CD14-positive monocyte (primary cell): Measurements from ENCODE around the gene DPH1. TPM values are rescaled to one million over a fixed set of nuclear protein-coding genes. Genes with fewer than 3 reads are reported as not detected.

Source experiments
- DNase-seq, 3 donors: peaks; one replicate each; pipeline ENCODE4 v3.0.0-alpha.2; 2011 to 2022
- H2AFZ ChIP-seq: 2 replicates; pipeline ENCODE4 v1.6.0; 2012; ENCODE audit warnings: mild to moderate bottlenecking, low read depth, low read length, inconsistent platforms; ENCODE audit not compliant: insufficient read depth, poor library complexity, severe bottlenecking
- H3K27ac ChIP-seq, 2 donors: 1 replicate in 1 of 2; 2 replicates in 1 of 2; pipeline ENCODE4 v1.5.1; 2012 to 2013; ENCODE audit warnings: low read length in 2 of 2, control low read depth in 1 of 2, inconsistent platforms in 1 of 2, low read depth in 1 of 2, mild to moderate bottlenecking in 1 of 2
- H3K27me3 ChIP-seq, 2 donors: one replicate each; pipeline versions ENCODE4 v1.6.0 to v1.6.1; 2011 to 2013; ENCODE audit warnings: low read length in 2 of 2; ENCODE audit not compliant: control insufficient read depth in 2 of 2, insufficient read depth in 2 of 2
- H3K36me3 ChIP-seq, 2 donors: replicated peaks in 1 of 2; 1 replicate in 1 of 2; 2 replicates in 1 of 2; pipeline versions ENCODE4 v1.5.1 to v1.6.1; 2012 to 2013; ENCODE audit warnings: low read length in 2 of 2, control low read depth in 1 of 2, inconsistent platforms in 1 of 2, mild to moderate bottlenecking in 1 of 2; ENCODE audit not compliant: insufficient read depth in 2 of 2, control insufficient read depth in 1 of 2
- H3K4me1 ChIP-seq, 2 donors: 1 replicate in 1 of 2; 2 replicates in 1 of 2; pipeline versions ENCODE4 v1.5.1 to v1.6.1; 2012 to 2013; ENCODE audit warnings: low read length in 2 of 2, control low read depth in 1 of 2, inconsistent platforms in 1 of 2, mild to moderate bottlenecking in 1 of 2, moderate library complexity in 1 of 2; ENCODE audit not compliant: insufficient read depth in 2 of 2, control insufficient read depth in 1 of 2
- H3K4me2 ChIP-seq: replicated peaks from 2 replicates; pipeline ENCODE3; 2012; ENCODE audit warnings: low read length, moderate library complexity, mild to moderate bottlenecking; ENCODE audit not compliant: poor library complexity, severe bottlenecking; ENCODE audit errors: extremely low read depth
- H3K4me3 ChIP-seq, 3 experiments: fragments of 200-600 bp in 1 of 3; sonication (generic) in 1 of 3; replicated peaks in 1 of 3; 1 replicate in 2 of 3; 2 replicates in 1 of 3; pipeline ENCODE4 v1.5.1; 2011 to 2013; ENCODE audit warnings: low read length in 3 of 3, mild to moderate bottlenecking in 3 of 3, control low read depth in 2 of 3, low read depth in 2 of 3, inconsistent platforms in 1 of 3, moderate library complexity in 1 of 3
- H3K79me2 ChIP-seq: 2 replicates; pipeline ENCODE4 v1.6.0; 2012; ENCODE audit warnings: mild to moderate bottlenecking, control low read depth, inconsistent platforms, low read length, moderate library complexity; ENCODE audit not compliant: insufficient read depth
- H3K9ac ChIP-seq: 2 replicates; pipeline ENCODE4 v1.6.0; 2017; ENCODE audit warnings: low read length, mild to moderate bottlenecking; ENCODE audit not compliant: insufficient read depth, poor library complexity, severe bottlenecking
- H3K9me3 ChIP-seq, 2 donors: replicated peaks in 1 of 2; 1 replicate in 1 of 2; 2 replicates in 1 of 2; pipeline versions ENCODE4 v1.5.1 to v1.6.1; 2012 to 2013; ENCODE audit warnings: low read length in 2 of 2, control low read depth in 1 of 2; ENCODE audit not compliant: control insufficient read depth in 1 of 2, insufficient read depth in 1 of 2
- H4K20me1 ChIP-seq: 2 replicates; pipeline ENCODE4 v1.6.0; 2012; ENCODE audit warnings: mild to moderate bottlenecking, low read length, control low read depth, moderate library complexity; ENCODE audit not compliant: insufficient read depth
- H3K27ac Mint-ChIP-seq, 7 donors: one replicate each; pipeline ENCODE4 v1.8.0; 2020; ENCODE audit warnings: mild to moderate bottlenecking in 7 of 7, mixed read lengths in 7 of 7, moderate library complexity in 6 of 7, inconsistent platforms in 2 of 7
- H3K27me3 Mint-ChIP-seq, 3 donors: one replicate each; pipeline ENCODE4 v1.8.0; 2021 to 2022; ENCODE audit warnings: low read depth in 3 of 3, mild to moderate bottlenecking in 3 of 3, mixed read lengths in 3 of 3, moderate library complexity in 3 of 3, inconsistent platforms in 1 of 3
- H3K36me3 Mint-ChIP-seq, 2 donors: one replicate each; pipeline ENCODE4 v1.8.0; 2020; ENCODE audit warnings: mixed read lengths in 2 of 2, inconsistent platforms in 1 of 2, mild to moderate bottlenecking in 1 of 2
- H3K4me1 Mint-ChIP-seq: one replicate; pipeline ENCODE4 v1.8.0; 2020; ENCODE audit warnings: mild to moderate bottlenecking, mixed read lengths
- H3K4me3 Mint-ChIP-seq, 2 donors: one replicate each; pipeline ENCODE4 v1.8.0; 2020; ENCODE audit warnings: mild to moderate bottlenecking in 2 of 2, mixed read lengths in 2 of 2, moderate library complexity in 1 of 2
- H3K9me3 Mint-ChIP-seq, 7 donors: one replicate each; pipeline ENCODE4 v1.8.0; 2020 to 2022; ENCODE audit warnings: mixed read lengths in 7 of 7, mild to moderate bottlenecking in 6 of 7, moderate library complexity in 6 of 7, inconsistent platforms in 2 of 7
- WGBS: methylation state at CpG from one replicate; pipeline ENCODE4 v1.1.5; 2013; ENCODE audit warnings: missing lambda C conversion rate; ENCODE audit not compliant: insufficient coverage; 5-methylcytosine and 5-hydroxymethylcytosine counted together
- intact Hi-C, 2 donors: fragments of 100-400 bp; cut with micrococcal nuclease; formaldehyde crosslinking; loops; one replicate each; pipeline versions ENCODE4 v1.15.0 to v1.15.1; 2023
- polyA plus RNA-seq, 3 donors: library from polyadenylated mRNA; depleted of rRNA in 1 of 3; unstranded in 2 of 3; stranded (reverse) in 1 of 3; fragments of 300-500 nt in 2 of 3; fragments of >200 nt in 1 of 3; fragmentation: Illumina TruSeq in 2 of 3; gene quantifications; 1 replicate in 2 of 3; 2 replicates in 1 of 3; pipeline ENCODE4 v1.2.3, GENCODE V29; 2012 to 2021
- TF ChIP-seq, protein P1 (sequence below): fragments of 200-600 bp; IDR thresholded peaks from one replicate; pipeline ENCODE4 v1.8.0; 2022; ENCODE audit warnings: antibody characterized with exemption, mild to moderate bottlenecking

Gene DPH1
- polyA plus RNA-seq, 3 donors = 7.5 to 29.4 (median 9.3) TPM

- intact Hi-C loops = no loop called here
- Histone ChIP-seq H3K27me3 (peaks cover 7 to 46% of the 10 kb centered on the region in 2 donors), H3K9ac (no peak overlapping the region), H3K27ac (no peak overlapping the region), H3K9me3 (no peaks in the 10 kb centered on the region), H3K4me2 (peak overlapping the region; percentile 4), H3K4me1 (peaks cover 0 to 5% of the 10 kb centered on the region in 2 donors), H4K20me1 (no peaks in the 10 kb centered on the region), H3K4me3 (no peak overlapping the region), H2AFZ (no peak overlapping the region), H3K36me3 (no peaks in the 10 kb centered on the region), H3K79me2 (no peaks in the 10 kb centered on the region)
- peaks cover 41 to 70% (median 52%) of the 10 kb centered on the region in 3 donors for H3K27me3 Mint-ChIP-seq
- H3K36me3 Mint-ChIP-seq = no peaks in the 10 kb centered on the region
- no peak for DNase-seq
- no peak overlapping the region for H3K27ac Mint-ChIP-seq
- no peak overlapping the region for H3K4me3 Mint-ChIP-seq
- WGBS = under 1% methylated on average over 70 of the region's 92 CpGs
- H3K4me1 Mint-ChIP-seq = no peaks in the 10 kb centered on the region
- peaks cover 0 to 12% (median 5%) of the 10 kb centered on the region in 7 donors for H3K9me3 Mint-ChIP-seq
- TF ChIP-seq, protein P1, sequence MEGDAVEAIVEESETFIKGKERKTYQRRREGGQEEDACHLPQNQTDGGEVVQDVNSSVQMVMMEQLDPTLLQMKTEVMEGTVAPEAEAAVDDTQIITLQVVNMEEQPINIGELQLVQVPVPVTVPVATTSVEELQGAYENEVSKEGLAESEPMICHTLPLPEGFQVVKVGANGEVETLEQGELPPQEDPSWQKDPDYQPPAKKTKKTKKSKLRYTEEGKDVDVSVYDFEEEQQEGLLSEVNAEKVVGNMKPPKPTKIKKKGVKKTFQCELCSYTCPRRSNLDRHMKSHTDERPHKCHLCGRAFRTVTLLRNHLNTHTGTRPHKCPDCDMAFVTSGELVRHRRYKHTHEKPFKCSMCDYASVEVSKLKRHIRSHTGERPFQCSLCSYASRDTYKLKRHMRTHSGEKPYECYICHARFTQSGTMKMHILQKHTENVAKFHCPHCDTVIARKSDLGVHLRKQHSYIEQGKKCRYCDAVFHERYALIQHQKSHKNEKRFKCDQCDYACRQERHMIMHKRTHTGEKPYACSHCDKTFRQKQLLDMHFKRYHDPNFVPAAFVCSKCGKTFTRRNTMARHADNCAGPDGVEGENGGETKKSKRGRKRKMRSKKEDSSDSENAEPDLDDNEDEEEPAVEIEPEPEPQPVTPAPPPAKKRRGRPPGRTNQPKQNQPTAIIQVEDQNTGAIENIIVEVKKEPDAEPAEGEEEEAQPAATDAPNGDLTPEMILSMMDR = no peak
These were observed 31.8 kb upstream of the DPH1 start for GRCh38 chr17:1997927-1998742.

- H3K27ac ChIP-seq = no peak overlapping the region
- no peak for DNase-seq
- Mint-ChIP-seq H3K4me3 (peak overlapping the region in 1 of 2 donors; percentile 86), H3K27ac (peak overlapping the region in 1 of 7 donors; percentile 37), H3K36me3 (no peaks in the 10 kb centered on the region), H3K4me1 (no peaks in the 10 kb centered on the region), H3K27me3 (peaks cover 39 to 66% (median 51%) of the 10 kb centered on the region in 3 donors), H3K9me3 (peaks cover 0 to 12% (median 5%) of the 10 kb centered on the region in 7 donors)
- H3K36me3 ChIP-seq = no peaks in the 10 kb centered on the region
- no peak overlapping the region for H3K4me3 ChIP-seq
- H3K27me3 ChIP-seq = peaks cover 7 to 46% of the 10 kb centered on the region in 2 donors
- TF ChIP-seq, protein P1 = no peak
- no peak overlapping the region for H3K9ac ChIP-seq
- H3K9me3 ChIP-seq = no peaks in the 10 kb centered on the region
- peaks cover 0 to 5% of the 10 kb centered on the region in 2 donors for H3K4me1 ChIP-seq
- H3K79me2 ChIP-seq = no peaks in the 10 kb centered on the region
- H2AFZ ChIP-seq = no peak overlapping the region
- no peak overlapping the region for H3K4me2 ChIP-seq
- intact Hi-C loops = no loop called here
- no peaks in the 10 kb centered on the region for H4K20me1 ChIP-seq
- 45% methylated on average over 11 of the region's 13 CpGs for WGBS
These were observed 30.2 kb upstream of the DPH1 start for GRCh38 chr17:1999557-2000251.
